ENCODE data around the gene KAT2B.

Gene KAT2B

GRCh38 chr3:20096135-20096685 lies 56.0 kb downstream of the KAT2B start:
- no peak for DNase-seq (ENCODE audit: low read depth, low spot score)

- no peak for DNase-seq (ENCODE audit: low read depth, low spot score)
Measured at GRCh38 chr3:20097015-20097414, 56.8 kb downstream of the KAT2B start.

- no peak for DNase-seq (ENCODE audit: low read depth, low spot score)
Measured at GRCh38 chr3:20099060-20099459, 58.8 kb downstream of the KAT2B start.

- no peak for DNase-seq (ENCODE audit: low read depth, low spot score)
Measured at GRCh38 chr3:20100151-20100550, 59.9 kb downstream of the KAT2B start.

GRCh38 chr3:20101041-20101440 lies 60.8 kb downstream of the KAT2B start:
- no peak for DNase-seq (ENCODE audit: low read depth, low spot score)

- DNase-seq (ENCODE audit: low read depth, low spot score) = no peak
Measured at GRCh38 chr3:20103731-20104130, 63.5 kb downstream of the KAT2B start.

GRCh38 chr3:20104167-20104661 lies 64.0 kb downstream of the KAT2B start:
- DNase-seq (ENCODE audit: low read depth, low spot score) = no peak

GRCh38 chr3:20105513-20106280 lies 65.5 kb downstream of the KAT2B start:
- no peak for DNase-seq (ENCODE audit: low read depth, low spot score)

GRCh38 chr3:20107722-20108121 lies 67.5 kb downstream of the KAT2B start:
- DNase-seq (ENCODE audit: low read depth, low spot score) = no peak

GRCh38 chr3:20108869-20109268 lies 68.6 kb downstream of the KAT2B start:
- DNase-seq (ENCODE audit: low read depth, low spot score) = no peak

- no peak for DNase-seq (ENCODE audit: low read depth, low spot score)
Measured at GRCh38 chr3:20110826-20111225, 70.6 kb downstream of the KAT2B start.

GRCh38 chr3:20111836-20112235 lies 71.6 kb downstream of the KAT2B start:
- no peak for DNase-seq (ENCODE audit: low read depth, low spot score)

- no peak for DNase-seq (ENCODE audit: low read depth, low spot score)
Measured at GRCh38 chr3:20121088-20121487, 80.8 kb downstream of the KAT2B start.

GRCh38 chr3:20123131-20123652 lies 82.9 kb downstream of the KAT2B start:
- DNase-seq (ENCODE audit: low read depth, low spot score) = no peak

- no peak for DNase-seq (ENCODE audit: low read depth, low spot score)
Measured at GRCh38 chr3:20125289-20125688, 85.0 kb downstream of the KAT2B start.

GRCh38 chr3:20125897-20126296 lies 85.7 kb downstream of the KAT2B start:
- DNase-seq (ENCODE audit: low read depth, low spot score) = no peak

GRCh38 chr3:20128358-20128757 lies 88.1 kb downstream of the KAT2B start:
- no peak for DNase-seq (ENCODE audit: low read depth, low spot score)

- DNase-seq (ENCODE audit: low read depth, low spot score) = no peak
Measured at GRCh38 chr3:20130106-20130505, 89.9 kb downstream of the KAT2B start.

- DNase-seq (ENCODE audit: low read depth, low spot score) = no peak
Measured at GRCh38 chr3:20136231-20136630, 96.0 kb downstream of the KAT2B start.

GRCh38 chr3:20137647-20138046 lies 97.4 kb downstream of the KAT2B start:
- peak; percentile 44 for DNase-seq (ENCODE audit: low read depth, low spot score)

- DNase-seq (ENCODE audit: low read depth, low spot score) = no peak
Measured at GRCh38 chr3:20140881-20141280, 100.6 kb downstream of the KAT2B start.

GRCh38 chr3:20141316-20141715 lies 101.1 kb downstream of the KAT2B start:
- no peak for DNase-seq (ENCODE audit: low read depth, low spot score)

GRCh38 chr3:20141851-20142250 lies 101.6 kb downstream of the KAT2B start:
- peak; percentile 84 for DNase-seq (ENCODE audit: low read depth, low spot score)

Measured in ELF-1 (cell line).